Glutamatergic neuron (in vitro differentiated cells): ENCODE results near the gene ACTR1B. TPM values are rescaled to one million over a fixed set of nuclear protein-coding genes. Genes with fewer than 3 reads are reported as not detected.

Experiments
- DNase-seq: peaks from one replicate; pipeline ENCODE4 v3.0.0; 2022
- H3K27ac Mint-ChIP-seq: one replicate; pipeline ENCODE4 v1.8.0; 2020; ENCODE audit warnings: mild to moderate bottlenecking, mixed read lengths, inconsistent platforms; ENCODE audit not compliant: unreplicated experiment
- H3K27me3 Mint-ChIP-seq: one replicate; pipeline ENCODE4 v1.8.0; 2020; ENCODE audit warnings: mild to moderate bottlenecking, moderate library complexity, mixed read lengths, inconsistent platforms; ENCODE audit not compliant: unreplicated experiment
- H3K36me3 Mint-ChIP-seq: one replicate; pipeline ENCODE4 v1.8.0; 2020; ENCODE audit warnings: mild to moderate bottlenecking, mixed read lengths, inconsistent platforms; ENCODE audit not compliant: unreplicated experiment
- H3K4me1 Mint-ChIP-seq: one replicate; pipeline ENCODE4 v1.8.0; 2020; ENCODE audit warnings: mild to moderate bottlenecking, low read depth, mixed read lengths, inconsistent platforms; ENCODE audit not compliant: unreplicated experiment
- H3K4me3 Mint-ChIP-seq: one replicate; pipeline ENCODE4 v1.8.0; 2020; ENCODE audit warnings: mild to moderate bottlenecking, mixed read lengths, inconsistent platforms; ENCODE audit not compliant: unreplicated experiment
- H3K9me3 Mint-ChIP-seq: one replicate; pipeline ENCODE4 v1.8.0; 2020; ENCODE audit warnings: mild to moderate bottlenecking, moderate library complexity, mixed read lengths, inconsistent platforms; ENCODE audit not compliant: unreplicated experiment
- total RNA-seq: library from RNA; stranded (reverse); fragmentation: NEBNext Ultra II Directional; extraction: Animal tissue kit (Norgen Biotek cat#: 25700); gene quantifications from one replicate; pipeline ENCODE4 v1.2.1, GENCODE V29; 2021; ENCODE audit not compliant: unreplicated experiment
- TF ChIP-seq, protein P1 (sequence below): fragments of 200-600 bp; sonication (generic); IDR thresholded peaks from one replicate; pipeline ENCODE4 v1.5.0; 2021; ENCODE audit not compliant: partially characterized antibody, unreplicated experiment

Gene ACTR1B
- total RNA-seq, 1 donor from 2014 or later = 104 TPM

DNA sequence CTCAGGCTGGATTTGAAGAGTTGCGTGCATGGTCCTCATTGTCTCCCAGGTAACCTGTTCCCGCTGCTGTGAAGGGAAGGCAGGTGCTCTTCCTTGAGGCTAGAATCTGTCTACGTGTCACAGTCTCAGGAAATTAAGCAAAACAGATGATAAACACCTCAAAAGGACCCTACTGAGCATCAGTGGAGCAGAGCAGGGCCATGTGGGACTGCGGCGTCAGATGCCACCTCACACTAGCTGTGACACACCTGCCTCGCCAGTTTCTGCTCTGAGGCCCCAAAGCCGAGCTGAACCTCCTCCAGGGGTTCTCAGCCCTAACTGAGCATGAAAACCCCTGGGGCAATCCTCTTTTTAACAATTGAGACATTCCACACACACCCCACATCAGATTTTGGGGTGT, 7.7 kb upstream of the ACTR1B start:
- TF ChIP-seq, protein P1, sequence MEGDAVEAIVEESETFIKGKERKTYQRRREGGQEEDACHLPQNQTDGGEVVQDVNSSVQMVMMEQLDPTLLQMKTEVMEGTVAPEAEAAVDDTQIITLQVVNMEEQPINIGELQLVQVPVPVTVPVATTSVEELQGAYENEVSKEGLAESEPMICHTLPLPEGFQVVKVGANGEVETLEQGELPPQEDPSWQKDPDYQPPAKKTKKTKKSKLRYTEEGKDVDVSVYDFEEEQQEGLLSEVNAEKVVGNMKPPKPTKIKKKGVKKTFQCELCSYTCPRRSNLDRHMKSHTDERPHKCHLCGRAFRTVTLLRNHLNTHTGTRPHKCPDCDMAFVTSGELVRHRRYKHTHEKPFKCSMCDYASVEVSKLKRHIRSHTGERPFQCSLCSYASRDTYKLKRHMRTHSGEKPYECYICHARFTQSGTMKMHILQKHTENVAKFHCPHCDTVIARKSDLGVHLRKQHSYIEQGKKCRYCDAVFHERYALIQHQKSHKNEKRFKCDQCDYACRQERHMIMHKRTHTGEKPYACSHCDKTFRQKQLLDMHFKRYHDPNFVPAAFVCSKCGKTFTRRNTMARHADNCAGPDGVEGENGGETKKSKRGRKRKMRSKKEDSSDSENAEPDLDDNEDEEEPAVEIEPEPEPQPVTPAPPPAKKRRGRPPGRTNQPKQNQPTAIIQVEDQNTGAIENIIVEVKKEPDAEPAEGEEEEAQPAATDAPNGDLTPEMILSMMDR = no peak
- H3K27me3 Mint-ChIP-seq = peaks cover 2% of the 10 kb centered on the region
- H3K9me3 Mint-ChIP-seq = peaks cover 2% of the 10 kb centered on the region
- H3K4me1 Mint-ChIP-seq = peaks cover 8% of the 10 kb centered on the region
- no peak overlapping the region for H3K4me3 Mint-ChIP-seq
- H3K27ac Mint-ChIP-seq = no peak overlapping the region
- peaks cover 7% of the 10 kb centered on the region for H3K36me3 Mint-ChIP-seq
- DNase-seq = no peak

DNA sequence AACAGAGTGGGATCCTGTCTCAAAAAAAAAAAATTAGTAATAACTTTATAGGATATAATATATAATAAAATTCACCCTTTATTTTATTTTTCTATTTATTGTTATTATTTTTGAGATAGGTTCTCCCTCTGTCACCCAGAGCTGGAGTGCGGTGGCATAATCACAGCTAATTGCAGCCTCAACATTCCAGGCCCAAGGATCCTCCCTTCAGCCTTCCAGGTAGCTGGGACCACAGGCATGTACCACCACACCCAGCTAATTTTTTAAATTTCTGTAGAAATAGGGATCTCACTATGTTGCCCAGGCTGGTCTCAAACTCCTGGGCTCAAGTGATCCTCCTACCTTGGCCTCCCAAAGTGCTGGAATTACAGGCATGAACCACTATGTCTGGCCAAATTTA, 6.6 kb upstream of the ACTR1B start:
- no peak for DNase-seq
- Mint-ChIP-seq H3K27ac (no peak overlapping the region), H3K27me3 (peaks cover 2% of the 10 kb centered on the region), H3K36me3 (peaks cover 7% of the 10 kb centered on the region), H3K9me3 (peaks cover 2% of the 10 kb centered on the region), H3K4me1 (peaks cover 4% of the 10 kb centered on the region), H3K4me3 (no peak overlapping the region)
- TF ChIP-seq, protein P1 = no peak

DNA sequence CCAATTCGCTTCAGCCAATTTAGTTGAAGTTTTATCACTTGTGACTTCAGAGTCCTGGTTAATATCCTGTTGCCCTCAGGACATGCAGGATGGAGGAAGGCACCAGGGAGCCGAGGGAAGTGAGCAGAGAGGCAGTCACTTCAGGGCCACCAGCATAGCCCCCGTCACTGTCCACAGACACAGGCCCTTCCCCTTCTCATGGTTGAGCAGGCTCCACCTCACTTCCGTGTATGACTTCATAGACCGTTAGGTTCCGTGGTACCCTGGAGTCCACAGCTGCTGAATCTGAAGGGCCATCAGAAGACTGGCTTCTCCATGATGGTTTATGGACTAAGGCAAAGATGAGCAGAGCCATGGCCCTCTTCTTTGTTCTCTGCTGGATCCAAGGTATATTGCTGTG, 5.6 kb upstream of the ACTR1B start, which contains the start of gene C2orf92:
Gene C2orf92 (plus strand): TSS at position 266 of the 400 bp plus-strand sequence. CDS start 76 bp downstream, at position 342.
- peaks cover 7% of the 10 kb centered on the region for H3K36me3 Mint-ChIP-seq
- H3K9me3 Mint-ChIP-seq = peaks cover 2% of the 10 kb centered on the region
- H3K27me3 Mint-ChIP-seq = peaks cover 2% of the 10 kb centered on the region
- TF ChIP-seq, protein P1 = no peak
- no peak within 1 kb of the TSS for H3K4me3 Mint-ChIP-seq
- peaks cover 6% of the 10 kb centered on the region for H3K4me1 Mint-ChIP-seq
- DNase-seq = no peak
- H3K27ac Mint-ChIP-seq = no peak within 1 kb of the TSS

DNA sequence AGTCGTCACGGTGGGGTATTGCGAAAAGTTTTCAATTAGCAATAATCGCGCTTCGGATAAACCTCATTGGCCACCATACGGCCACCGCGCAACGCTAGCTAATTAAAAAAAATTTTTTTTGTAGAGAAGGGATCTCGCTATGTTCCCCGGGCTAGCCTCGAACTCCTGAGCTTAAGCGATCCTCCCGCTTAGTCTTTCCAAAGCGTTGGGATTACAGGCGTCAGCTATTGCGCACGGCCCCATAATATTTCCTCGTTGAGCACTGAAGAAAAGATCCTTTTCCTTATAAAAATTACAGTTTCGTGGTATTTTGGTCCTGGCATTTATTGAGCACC, 759 bp upstream of the ACTR1B start:
- peaks cover 15% of the 10 kb centered on the region for H3K9me3 Mint-ChIP-seq
- peak overlapping the region; percentile 96 for H3K27ac Mint-ChIP-seq
- H3K27me3 Mint-ChIP-seq = peaks cover 7% of the 10 kb centered on the region
- H3K4me1 Mint-ChIP-seq = peaks cover 25% of the 10 kb centered on the region
- DNase-seq = peak; percentile 46
- no peaks in the 10 kb centered on the region for H3K36me3 Mint-ChIP-seq
- TF ChIP-seq, protein P1 = no peak
- peak overlapping the region; percentile 93 for H3K4me3 Mint-ChIP-seq

DNA sequence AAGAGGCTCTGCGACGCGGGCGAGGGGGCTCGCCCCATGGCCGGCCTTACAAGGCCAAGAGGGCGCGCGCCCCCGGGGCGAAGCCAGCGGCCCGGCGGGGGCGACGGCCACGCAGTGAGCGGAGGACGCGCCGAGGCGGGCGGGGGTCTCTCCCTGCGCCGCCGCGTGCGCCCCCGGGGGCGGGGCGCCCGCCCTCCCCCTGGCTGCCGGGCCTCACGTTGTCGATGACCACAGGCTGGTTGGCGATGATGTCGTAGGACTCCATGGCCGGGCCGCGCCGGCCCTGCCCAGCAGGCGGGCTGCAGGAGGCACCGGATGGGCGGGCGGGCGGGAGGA, 250 bp downstream of the ACTR1B start:
- no peak for DNase-seq
- peaks cover 15% of the 10 kb centered on the region for H3K9me3 Mint-ChIP-seq
- H3K27me3 Mint-ChIP-seq = peaks cover 7% of the 10 kb centered on the region
- H3K27ac Mint-ChIP-seq = no peak overlapping the region
- TF ChIP-seq, protein P1 = no peak
- no peak overlapping the region for H3K4me3 Mint-ChIP-seq
- H3K36me3 Mint-ChIP-seq = no peaks in the 10 kb centered on the region
- H3K4me1 Mint-ChIP-seq = peaks cover 25% of the 10 kb centered on the region
